Pancreas (tissue), 10 donors: Measurements from ENCODE around the gene CLEC4C. TPM values are rescaled to one million over a fixed set of nuclear protein-coding genes. Genes with fewer than 3 reads are reported as not detected.

Experiments
- ATAC-seq, 4 donors: fragments of 200-7000 bp; cut with Tn5 transposase; one replicate each; pipeline versions ENCODE4 v1.8.0 to v1.9.1; 2020; ENCODE audit warnings: mild to moderate bottlenecking in 4 of 4, moderate library complexity in 4 of 4
- DNase-seq, 6 donors: peaks; one replicate each; pipeline ENCODE4 v3.0.0-alpha.2; 2020
- FAIRE-seq: peaks from 2 replicates; lab custom pipeline; 2012; peaks lifted over from hg19 to GRCh38; lab: Jason Lieb, UNC
- H3K27ac ChIP-seq, 4 donors: fragments of 200-600 bp; sonication (generic); 1 replicate in 3 of 4; 2 replicates in 1 of 4; pipeline versions ENCODE4 v1.5.0 to v1.8.0; 2020
- H3K27me3 ChIP-seq, 4 donors: fragments of 200-600 bp; one replicate each; pipeline ENCODE4 v1.8.0; 2021
- H3K36me3 ChIP-seq, 3 donors: fragments of 200-600 bp; sonication (generic) in 1 of 3; one replicate each; pipeline versions ENCODE4 v1.5.0 to v1.8.0; 2020 to 2021
- H3K4me1 ChIP-seq, 3 donors: fragments of 200-600 bp; one replicate each; pipeline ENCODE4 v1.8.0; 2021
- H3K4me3 ChIP-seq, 4 donors: fragments of 200-600 bp; sonication (generic) in 2 of 4; one replicate each; pipeline versions ENCODE4 v1.5.0 to v1.8.0; 2020 to 2021
- H3K9me3 ChIP-seq, 4 donors: fragments of 200-600 bp; one replicate each; pipeline ENCODE4 v1.8.0; 2021
- CTCF ChIP-seq, 4 donors: fragments of 200-600 bp; sonication (generic) in 3 of 4; IDR thresholded peaks; one replicate each; pipeline versions ENCODE4 v1.5.0 to v1.8.0; 2021; ENCODE audit warnings: antibody characterized with exemption in 4 of 4
- WGBS, 2 donors: extraction: QIAGEN DNeasy Blood & Tissue Kit; methylation state at CpG; one replicate each; pipeline ENCODE4 v1.1.7; 2013; 5-methylcytosine and 5-hydroxymethylcytosine counted together
- intact Hi-C, 3 donors: fragments of 100-400 bp; cut with DNase I; formaldehyde crosslinking; loops; one replicate each; pipeline versions ENCODE4 v1.11.1 to v1.14.2; 2022
- polyA plus RNA-seq, 2 donors: library from polyadenylated mRNA; stranded (reverse); fragments of 200-250 nt; gene quantifications; one replicate each; pipeline ENCODE4 v1.2.3, GENCODE V29; 2013
- total RNA-seq, 6 donors: library from RNA; stranded (reverse); fragmentation: NEBNext Ultra II Directional in 4 of 6; extraction: Animal tissue kit (Norgen Biotek cat#: 25700) in 4 of 6; gene quantifications; one replicate each; pipeline versions ENCODE4 v1.2.1 to v1.2.4, GENCODE V29; 2021 to 2023
- donor health status: healthy with polysubstance abuse.
- donor health status: DM: no; HTN: no; CAD: no; lungs with moderate emphysema.
- donor health status: DM: no; HTN: no; CAD: no.
- donor health status: control.
- donor health status: control.
- donor health status: Bipolar disorder and iron deficiency.
- donor health status: DM: yes; HTN: yes; CAD: no.
- donor health status: DM: no; HTN: no; CAD: no.
- donor health status: DM: no; HTN: no; CAD: no.
- donor health status: DM: yes; HTN: yes; CAD: no.

Gene CLEC4C
- total and polyA plus RNA-seq, 8 donors: not detected

GRCh38 chr12:7729746-7730145, 17.4 kb downstream of the CLEC4C start:
- no peak for ATAC-seq
- Histone ChIP-seq H3K4me1 (no peaks in the 10 kb centered on the region), H3K27ac (no peak overlapping the region), H3K9me3 (no peaks in the 10 kb centered on the region), H3K36me3 (no peaks in the 10 kb centered on the region), H3K27me3 (no peaks in the 10 kb centered on the region), H3K4me3 (no peak overlapping the region)
- TF ChIP-seq CTCF (IDR thresholded peaks at IDR 0.05): no peak
- FAIRE-seq: no peak
- intact Hi-C loops: no loop called here
- DNase-seq: no peak
- WGBS, 2 donors: 17 to 25% methylated on average over 4 of the region's 4 CpGs

DNA sequence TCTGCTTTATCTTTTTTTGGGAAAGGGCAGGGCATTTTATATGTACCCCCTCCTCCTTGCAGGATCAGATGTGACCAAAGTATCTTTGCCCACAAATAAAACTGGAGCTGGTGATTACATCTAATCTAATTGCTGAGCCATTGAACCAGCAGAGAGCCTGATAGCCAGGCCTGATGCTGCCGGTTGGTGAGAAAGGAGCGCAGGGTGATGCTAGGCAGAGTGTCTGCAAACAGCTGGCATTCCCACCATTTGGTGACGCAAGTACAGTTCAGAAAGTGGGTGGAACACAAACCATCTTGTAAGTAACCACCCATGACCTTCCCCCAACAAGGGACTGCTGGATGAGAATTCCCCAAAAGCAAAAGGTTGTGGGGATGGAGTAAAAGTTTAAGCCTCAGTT, 23.2 kb downstream of the CLEC4C start:
- no peak for FAIRE-seq
- intact Hi-C loops: no loop called here
- 40 to 77% methylated on average over 3 of the region's 3 CpGs for WGBS, 2 donors
- no peaks in the 10 kb centered on the region for H3K27me3 ChIP-seq
- ATAC-seq: no peak
- no peak overlapping the region for H3K4me3 ChIP-seq
- no peaks in the 10 kb centered on the region for H3K4me1 ChIP-seq
- TF ChIP-seq CTCF (IDR thresholded peaks at IDR 0.05): no peak
- H3K36me3 ChIP-seq: no peaks in the 10 kb centered on the region
- no peak overlapping the region for H3K27ac ChIP-seq
- no peak for DNase-seq
- no peaks in the 10 kb centered on the region for H3K9me3 ChIP-seq

GRCh38 chr12:7719946-7720730, 27.0 kb downstream of the CLEC4C start:
- FAIRE-seq (no peak), DNase-seq (no peak), ATAC-seq (no peak)
- 57 to 58% methylated on average over 15 of the region's 15 CpGs for WGBS, 2 donors
- no peak overlapping the region for H3K4me3 ChIP-seq
- no peaks in the 10 kb centered on the region for H3K36me3 ChIP-seq
- no peak overlapping the region for H3K27ac ChIP-seq
- H3K4me1 ChIP-seq: no peaks in the 10 kb centered on the region
- no peak for TF ChIP-seq CTCF (IDR thresholded peaks at IDR 0.05)
- intact Hi-C loops: no loop called here
- no peaks in the 10 kb centered on the region for H3K27me3 ChIP-seq
- H3K9me3 ChIP-seq: no peaks in the 10 kb centered on the region

DNA sequence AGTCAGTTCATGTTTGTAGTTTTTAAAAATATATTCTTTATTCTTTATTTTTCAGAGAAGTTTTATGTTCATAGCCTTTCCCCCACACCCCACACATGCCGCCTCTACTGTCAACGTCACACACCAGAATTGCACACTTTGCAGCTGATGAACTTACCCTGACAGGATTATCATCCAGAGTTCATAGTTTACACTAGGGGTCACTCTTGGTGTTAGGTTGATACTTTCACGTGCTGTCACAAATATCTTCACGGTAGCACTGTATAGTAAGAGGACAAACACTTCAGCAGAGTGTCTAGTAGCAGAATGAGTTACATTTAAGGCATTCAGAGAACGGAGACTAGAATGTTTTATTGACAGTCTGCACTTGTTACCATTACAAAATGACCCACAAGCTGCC, 30.8 kb downstream of the CLEC4C start:
- intact Hi-C loops: no loop called here
- no peaks in the 10 kb centered on the region for H3K4me1 ChIP-seq
- H3K9me3 ChIP-seq: no peaks in the 10 kb centered on the region
- WGBS, 2 donors: 4 to 8% methylated on average over 5 of the region's 5 CpGs
- no peaks in the 10 kb centered on the region for H3K27me3 ChIP-seq
- TF ChIP-seq CTCF (IDR thresholded peaks at IDR 0.05): no peak
- no peak for FAIRE-seq
- H3K36me3 ChIP-seq: no peaks in the 10 kb centered on the region
- H3K27ac ChIP-seq: no peak overlapping the region
- ATAC-seq: peak in 3 of 4 donors; percentile 59 to 75 (median 66)
- DNase-seq: no peak
- no peak overlapping the region for H3K4me3 ChIP-seq

GRCh38 chr12:7712841-7713442, 34.2 kb downstream of the CLEC4C start:
- H3K27me3 ChIP-seq: no peaks in the 10 kb centered on the region
- no peaks in the 10 kb centered on the region for H3K4me1 ChIP-seq
- no peak overlapping the region for H3K27ac ChIP-seq
- DNase-seq (no peak), ATAC-seq (no peak), FAIRE-seq (no peak)
- intact Hi-C loops: no loop called here
- WGBS, 2 donors: 78 to 83% methylated on average over 28 of the region's 28 CpGs
- H3K9me3 ChIP-seq: no peaks in the 10 kb centered on the region
- H3K36me3 ChIP-seq: no peaks in the 10 kb centered on the region
- no peak for TF ChIP-seq CTCF (IDR thresholded peaks at IDR 0.05)
- H3K4me3 ChIP-seq: no peak overlapping the region
